Measurements from ENCODE around the gene LMBRD2. TPM values are rescaled to one million over a fixed set of nuclear protein-coding genes. Genes with fewer than 3 reads are reported as not detected.

LMBRD2 gene
- total and polyA plus RNA-seq, 2 donors (not counting 3 experiments of a cell fraction or from before 2014, with no cell fraction given) = 1.2 to 5.2 TPM

- Histone ChIP-seq H3K27ac (ENCODE audit: insufficient read depth, low read depth, low read length) (no peak within 1 kb of the TSS), H3K4me2 (ENCODE audit: insufficient read depth, low read length) (no peak within 1 kb of the TSS), H4K20me1 (replicated peaks; ENCODE audit: control insufficient read depth, extremely low read depth, insufficient read depth, low read length) (no peaks in the 10 kb centered on the region), H3K79me2 (ENCODE audit: control insufficient read depth, insufficient read depth, low read length) (no peaks in the 10 kb centered on the region), H3K4me3 (replicated peaks in 1 of 3; ENCODE audit: insufficient read depth in 1 of 3, low read depth in 1 of 3, low read length in 3 of 3) (no peak within 1 kb of the TSS), H2AFZ (ENCODE audit: low read depth, low read length) (no peak within 1 kb of the TSS), H3K9me3 (replicated peaks; ENCODE audit: control insufficient read depth, insufficient read depth, low read length) (no peaks in the 10 kb centered on the region), H3K4me1 (ENCODE audit: control insufficient read depth, extremely low read depth, insufficient read depth, low read length) (no peaks in the 10 kb centered on the region), H3K9me1 (replicated peaks; ENCODE audit: control insufficient read depth, extremely low read depth, insufficient read depth, low read length) (no peaks in the 10 kb centered on the region), H3K9ac (replicated peaks; ENCODE audit: extremely low read depth, insufficient read depth, low read length) (no peak within 1 kb of the TSS), H3K27me3 (ENCODE audit: control insufficient read depth in 2 of 2, insufficient read depth in 2 of 2, low read length in 2 of 2) (peaks cover under 1 to 12% of the 10 kb centered on the region in 2 experiments), H3K36me3 (ENCODE audit: control insufficient read depth in 2 of 2, extremely low read depth in 1 of 2, insufficient read depth in 2 of 2, low read length in 2 of 2) (no peaks in the 10 kb centered on the region)
- TF ChIP-seq FOS (IDR thresholded peaks at IDR 0.05; ENCODE audit: borderline replicate concordance, insufficient read depth, low read length) = no peak
- TF ChIP-seq EZH2 (IDR thresholded peaks at IDR 0.05; ENCODE audit: borderline replicate concordance, low read depth, low read length, severe bottlenecking) = no peak
- TF ChIP-seq POLR2AphosphoS5 (IDR thresholded peaks at IDR 0.05; ENCODE audit: insufficient read depth, low read depth, low read length) = no peak
- TF ChIP-seq JUN (IDR thresholded peaks at IDR 0.05; ENCODE audit: borderline replicate concordance, insufficient read depth, insufficient read length, low read depth) = no peak
- TF ChIP-seq GATA2 (IDR thresholded peaks at IDR 0.05; ENCODE audit: insufficient read depth, insufficient read length, low read depth, low read length) = no peak
- TF ChIP-seq CTCF (IDR thresholded peaks at IDR 0.05; ENCODE audit: extremely low read depth in 1 of 2, insufficient read depth in 1 of 2, low read depth in 1 of 2, low read length in 2 of 2) = no peak
- TF ChIP-seq POLR2A (IDR thresholded peaks at IDR 0.05; ENCODE audit: low read depth, low read length) = no peak
- no peak for TF ChIP-seq MAX (IDR thresholded peaks at IDR 0.05; ENCODE audit: insufficient read depth, insufficient read length)
- TF ChIP-seq MYC (IDR thresholded peaks at IDR 0.05; ENCODE audit: low read depth, low read length) = no peak
- dilution Hi-C loops (cut with MboI; ENCODE audit: extremely low pct_ligation_motif_present, low sequenced_read_pairs) = no loop called here
- FAIRE-seq (no peak), DNase-seq (ENCODE audit: low read depth, low spot score) (no peak)
- ChIA-PET CTCF (interaction anchor here (7.2 kb wide), 1 partner anchor 12 kb away, joined by 56 read pairs; no protein-coding TSS in a partner anchor), POLR2A (no interaction called here)
- intact Hi-C loops (cut with micrococcal nuclease) = no loop called here
- no TSS peak for BruUV-seq (replicated peaks)
These were observed 85.0 kb downstream of the LMBRD2 start, which contains the start of gene UGT3A2 for GRCh38 chr5:36066540-36067210. Gene UGT3A2, minus strand, starts transcription at chr5:36066882. Its CDS starts 93 bp downstream, at chr5:36066789.

Measured in endothelial cell of umbilical vein (primary cell).